GM13977 (cell line): Measurements from ENCODE around the gene WASF2.
"Not testable (repeated sequence)": the region's sequence is repeated elsewhere in the genome, so short reads cannot be mapped to it uniquely, and the experiment has no call there.

ENCODE experiments used
- DNase-seq: peaks from one replicate; pipeline ENCODE4 v3.0.0; 2012; ENCODE audit warnings: low spot score
- in situ Hi-C: fragments of 300-500 bp; cut with MboI; formaldehyde crosslinking; loops from one replicate; pipeline ENCODE4 v1.12.0; 2022; ENCODE audit warnings: low sequenced_read_pairs, low pct_unique_long_range_greater_than_20kb, mixed read lengths, inconsistent platforms; ENCODE audit not compliant: unreplicated experiment
- TF ChIP-seq, protein P1 (sequence below): IDR thresholded peaks from 2 replicates; pipeline ENCODE4 v1.5.1; 2012; ENCODE audit warnings: mild to moderate bottlenecking, control low read depth; ENCODE audit not compliant: insufficient read depth; ENCODE audit errors: extremely low read depth, missing control alignments

The WASF2 gene

GRCh38 chr1:27410709-27411108, 79.3 kb downstream of the WASF2 start:
- in situ Hi-C loops, result no loop called here
- DNase-seq, result no peak
- TF ChIP-seq, protein P1, sequence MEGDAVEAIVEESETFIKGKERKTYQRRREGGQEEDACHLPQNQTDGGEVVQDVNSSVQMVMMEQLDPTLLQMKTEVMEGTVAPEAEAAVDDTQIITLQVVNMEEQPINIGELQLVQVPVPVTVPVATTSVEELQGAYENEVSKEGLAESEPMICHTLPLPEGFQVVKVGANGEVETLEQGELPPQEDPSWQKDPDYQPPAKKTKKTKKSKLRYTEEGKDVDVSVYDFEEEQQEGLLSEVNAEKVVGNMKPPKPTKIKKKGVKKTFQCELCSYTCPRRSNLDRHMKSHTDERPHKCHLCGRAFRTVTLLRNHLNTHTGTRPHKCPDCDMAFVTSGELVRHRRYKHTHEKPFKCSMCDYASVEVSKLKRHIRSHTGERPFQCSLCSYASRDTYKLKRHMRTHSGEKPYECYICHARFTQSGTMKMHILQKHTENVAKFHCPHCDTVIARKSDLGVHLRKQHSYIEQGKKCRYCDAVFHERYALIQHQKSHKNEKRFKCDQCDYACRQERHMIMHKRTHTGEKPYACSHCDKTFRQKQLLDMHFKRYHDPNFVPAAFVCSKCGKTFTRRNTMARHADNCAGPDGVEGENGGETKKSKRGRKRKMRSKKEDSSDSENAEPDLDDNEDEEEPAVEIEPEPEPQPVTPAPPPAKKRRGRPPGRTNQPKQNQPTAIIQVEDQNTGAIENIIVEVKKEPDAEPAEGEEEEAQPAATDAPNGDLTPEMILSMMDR, result no peak

- in situ Hi-C loops, result no loop called here
- TF ChIP-seq, protein P1, result no peak
These were observed 80.3 kb downstream of the WASF2 start for GRCh38 chr1:27409669-27410068.

GRCh38 chr1:27408151-27408550, 81.8 kb downstream of the WASF2 start:
- in situ Hi-C loops, result no loop called here
- DNase-seq, result no peak
- TF ChIP-seq, protein P1, result no peak

More at GRCh38 chr1:27409669-27410068, 80.3 kb downstream of the WASF2 start:
- no peak for DNase-seq

- in situ Hi-C loops, result not testable (repeated sequence)
These were observed 83.2 kb downstream of the WASF2 start for GRCh38 chr1:27406791-27407190.

GRCh38 chr1:27406362-27406680, 83.6 kb downstream of the WASF2 start:
- in situ Hi-C loops, result no loop called here
- DNase-seq, result no peak
- TF ChIP-seq, protein P1, result no peak

More at GRCh38 chr1:27406791-27407190, 83.2 kb downstream of the WASF2 start:
- not testable (repeated sequence) for DNase-seq

DNA sequence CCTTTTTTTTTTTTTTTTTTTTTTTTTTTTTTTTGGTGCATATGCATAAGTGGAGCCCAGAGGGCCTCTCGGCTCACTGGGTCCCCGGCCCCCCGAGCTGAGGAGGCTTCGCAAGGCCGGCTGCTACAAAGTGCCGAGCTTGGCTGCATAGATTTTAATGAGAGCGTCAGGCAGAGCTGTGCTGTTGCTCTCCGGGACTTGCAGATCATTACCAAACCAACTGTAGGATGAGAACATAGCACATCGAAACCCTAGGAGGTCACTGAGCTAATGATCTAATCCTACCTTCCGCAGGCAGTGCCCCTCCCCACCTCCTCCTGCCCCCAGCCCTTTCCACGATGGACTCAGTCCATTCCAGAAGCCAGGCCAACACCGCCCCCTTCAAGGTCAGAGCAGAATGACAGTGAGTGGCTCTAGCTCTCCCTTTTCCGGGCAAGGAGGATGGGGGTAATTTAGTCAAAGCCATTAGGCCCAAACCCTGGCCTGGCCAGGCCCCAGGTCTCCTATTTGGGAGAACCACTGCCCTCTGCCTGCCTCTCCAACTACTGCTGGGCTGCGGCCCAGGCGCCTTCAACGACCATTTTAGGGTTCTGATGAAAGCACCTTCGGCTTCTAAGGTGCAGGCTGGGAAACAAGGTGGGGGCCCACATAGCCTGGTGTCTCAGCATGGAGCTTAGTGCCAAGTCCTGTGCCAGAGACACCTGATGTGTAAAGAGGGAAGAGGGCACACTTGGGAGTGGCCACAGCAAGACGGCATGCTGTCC, 84.2 kb downstream of the WASF2 start:
- in situ Hi-C loops, DNase-seq: not testable (repeated sequence)

DNA sequence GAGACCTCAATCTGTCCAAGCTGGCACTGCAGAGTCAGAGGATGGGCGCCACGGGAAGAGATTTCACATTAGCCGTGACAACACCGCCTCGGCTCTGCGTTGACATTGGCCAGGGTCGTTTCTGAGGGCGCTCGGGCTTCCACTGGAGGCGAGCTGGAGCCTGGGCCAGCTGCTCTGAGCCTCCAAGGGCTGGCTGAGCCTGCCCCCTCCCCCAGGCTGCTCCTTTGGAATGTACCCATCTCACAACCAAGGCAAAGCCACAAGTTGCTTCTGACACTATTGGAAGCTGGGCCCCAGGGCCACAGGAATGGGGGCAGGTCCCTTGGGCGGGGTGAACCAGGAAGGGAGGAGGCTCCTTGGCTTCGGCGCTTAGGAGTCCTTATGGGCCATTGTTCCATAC, 84.9 kb downstream of the WASF2 start:
- TF ChIP-seq, protein P1, result no peak
- in situ Hi-C loops, result no loop called here
- no peak for DNase-seq

DNA sequence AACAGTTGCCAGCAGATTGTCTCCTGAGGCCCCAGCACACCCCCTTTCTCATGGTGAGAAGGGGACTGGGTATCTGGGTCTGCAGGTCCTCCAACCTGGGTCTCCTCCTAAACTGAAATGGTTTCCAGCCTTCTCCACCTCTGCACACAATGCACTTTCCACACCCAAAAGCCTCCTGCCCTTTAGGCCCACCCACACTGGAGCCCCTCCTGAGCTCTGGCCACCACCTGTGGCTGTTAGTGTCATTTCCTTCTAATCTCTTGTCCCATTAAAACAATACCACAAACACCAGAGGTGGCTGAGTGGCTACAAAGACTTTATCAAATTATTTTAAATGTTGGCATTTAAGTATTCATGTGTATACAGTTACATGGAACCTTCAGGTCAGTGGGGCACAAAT, 86.0 kb downstream of the WASF2 start:
- in situ Hi-C loops, result no loop called here
- TF ChIP-seq, protein P1, result no peak
- DNase-seq, result no peak
